Measurements from ENCODE around the gene PRSS48. TPM values are rescaled to one million over a fixed set of nuclear protein-coding genes. Genes with fewer than 3 reads are reported as not detected.
"Not testable (repeated sequence)": the region's sequence is repeated elsewhere in the genome, so short reads cannot be mapped to it uniquely, and the experiment has no call there.

PRSS48 gene
- total RNA-seq, 3 donors from 2014 or later (not counting 1 experiment from before 2014, with no cell fraction given) = not detected

DNA sequence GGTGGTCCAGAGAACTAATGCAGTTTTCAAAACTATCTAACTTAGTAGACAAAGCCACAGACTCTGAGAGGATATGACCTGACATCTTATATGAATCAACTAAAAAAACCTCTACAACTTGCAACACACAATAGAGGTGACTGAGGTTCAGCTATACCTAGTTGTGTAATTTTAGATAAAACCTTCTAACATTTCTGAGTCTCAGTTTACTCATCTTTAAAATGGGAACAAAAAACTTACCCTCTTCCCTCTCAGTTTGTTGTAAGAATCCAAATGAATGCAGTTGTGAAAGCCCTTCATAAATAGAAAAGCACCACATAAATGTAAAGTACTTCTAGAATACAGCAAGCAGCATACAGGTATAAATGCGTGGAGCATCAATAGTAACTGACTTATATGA is 42.5 kb downstream of the PRSS48 start:
- DNase-seq = no peak
- TF ChIP-seq, protein P1, sequence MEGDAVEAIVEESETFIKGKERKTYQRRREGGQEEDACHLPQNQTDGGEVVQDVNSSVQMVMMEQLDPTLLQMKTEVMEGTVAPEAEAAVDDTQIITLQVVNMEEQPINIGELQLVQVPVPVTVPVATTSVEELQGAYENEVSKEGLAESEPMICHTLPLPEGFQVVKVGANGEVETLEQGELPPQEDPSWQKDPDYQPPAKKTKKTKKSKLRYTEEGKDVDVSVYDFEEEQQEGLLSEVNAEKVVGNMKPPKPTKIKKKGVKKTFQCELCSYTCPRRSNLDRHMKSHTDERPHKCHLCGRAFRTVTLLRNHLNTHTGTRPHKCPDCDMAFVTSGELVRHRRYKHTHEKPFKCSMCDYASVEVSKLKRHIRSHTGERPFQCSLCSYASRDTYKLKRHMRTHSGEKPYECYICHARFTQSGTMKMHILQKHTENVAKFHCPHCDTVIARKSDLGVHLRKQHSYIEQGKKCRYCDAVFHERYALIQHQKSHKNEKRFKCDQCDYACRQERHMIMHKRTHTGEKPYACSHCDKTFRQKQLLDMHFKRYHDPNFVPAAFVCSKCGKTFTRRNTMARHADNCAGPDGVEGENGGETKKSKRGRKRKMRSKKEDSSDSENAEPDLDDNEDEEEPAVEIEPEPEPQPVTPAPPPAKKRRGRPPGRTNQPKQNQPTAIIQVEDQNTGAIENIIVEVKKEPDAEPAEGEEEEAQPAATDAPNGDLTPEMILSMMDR (IDR thresholded peaks at IDR 0.05) = no peak
- peaks cover 16 to 25% of the 10 kb centered on the region in 2 donors for H3K27me3 Mint-ChIP-seq (ENCODE audit: low read depth in 2 of 2)
- Histone ChIP-seq H3K27me3 (ENCODE audit: control insufficient read depth, insufficient read depth, low read length) (peaks cover 13% of the 10 kb centered on the region), H3K9me3 (ENCODE audit: control insufficient read depth, insufficient read depth, low read length) (no peaks in the 10 kb centered on the region), H3K36me3 (ENCODE audit: control insufficient read depth, insufficient read depth, low read length) (no peaks in the 10 kb centered on the region), H3K4me1 (ENCODE audit: control insufficient read depth, insufficient read depth, low read length) (no peaks in the 10 kb centered on the region), H3K27ac (ENCODE audit: low read length) (no peak overlapping the region), H3K4me3 (ENCODE audit: low read length) (no peak overlapping the region)
- H3K36me3 Mint-ChIP-seq = no peaks in the 10 kb centered on the region
- no peak overlapping the region for H3K27ac Mint-ChIP-seq
- H3K4me3 Mint-ChIP-seq = no peak overlapping the region
- WGBS (ENCODE audit: insufficient coverage) = no CpG with 5 or more reads among the region's 1 CpG
- ATAC-seq = no peak
- no peaks in the 10 kb centered on the region for H3K4me1 Mint-ChIP-seq
- intact Hi-C loops (cut with micrococcal nuclease) = no loop called here
- H3K9me3 Mint-ChIP-seq = no peaks in the 10 kb centered on the region

DNA sequence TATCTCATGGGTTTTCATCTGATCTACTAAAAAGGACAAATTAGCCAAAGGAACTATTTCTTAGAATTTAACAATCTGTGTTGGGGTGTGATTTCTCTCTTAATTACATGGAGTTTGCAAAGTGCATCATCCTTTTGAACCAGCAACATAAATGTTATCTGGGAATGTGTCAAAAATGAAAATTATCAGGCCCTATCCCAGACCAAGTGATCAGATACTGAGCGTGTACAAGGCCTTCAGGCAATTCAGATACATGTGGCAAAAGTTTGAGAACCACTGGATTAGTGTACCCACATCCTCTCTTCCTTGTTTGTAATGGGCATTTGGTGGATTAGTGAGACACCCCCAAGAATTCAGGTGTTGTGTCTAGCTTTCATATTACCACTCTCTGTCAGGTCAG is 44.6 kb downstream of the PRSS48 start:
- H3K27ac ChIP-seq (ENCODE audit: low read length) = no peak overlapping the region
- H3K4me1 Mint-ChIP-seq = no peaks in the 10 kb centered on the region
- H3K27ac Mint-ChIP-seq = no peak overlapping the region
- H3K27me3 Mint-ChIP-seq (ENCODE audit: low read depth in 2 of 2) = peaks cover 24 to 40% of the 10 kb centered on the region in 2 donors
- no peak for DNase-seq
- H3K36me3 Mint-ChIP-seq = no peaks in the 10 kb centered on the region
- ATAC-seq = no peak
- no peak overlapping the region for H3K4me3 Mint-ChIP-seq
- H3K9me3 Mint-ChIP-seq = no peaks in the 10 kb centered on the region
- H3K36me3 ChIP-seq (ENCODE audit: control insufficient read depth, insufficient read depth, low read length) = no peaks in the 10 kb centered on the region
- no peaks in the 10 kb centered on the region for H3K4me1 ChIP-seq (ENCODE audit: control insufficient read depth, insufficient read depth, low read length)
- TF ChIP-seq, protein P1 (IDR thresholded peaks at IDR 0.05) = no peak
- no peaks in the 10 kb centered on the region for H3K9me3 ChIP-seq (ENCODE audit: control insufficient read depth, insufficient read depth, low read length)
- 100% methylated on average over 1 of the region's 1 CpG for WGBS (ENCODE audit: insufficient coverage)
- no peak overlapping the region for H3K4me3 ChIP-seq (ENCODE audit: low read length)
- intact Hi-C loops (cut with micrococcal nuclease) = no loop called here
- H3K27me3 ChIP-seq (ENCODE audit: control insufficient read depth, insufficient read depth, low read length) = peaks cover 14% of the 10 kb centered on the region

DNA sequence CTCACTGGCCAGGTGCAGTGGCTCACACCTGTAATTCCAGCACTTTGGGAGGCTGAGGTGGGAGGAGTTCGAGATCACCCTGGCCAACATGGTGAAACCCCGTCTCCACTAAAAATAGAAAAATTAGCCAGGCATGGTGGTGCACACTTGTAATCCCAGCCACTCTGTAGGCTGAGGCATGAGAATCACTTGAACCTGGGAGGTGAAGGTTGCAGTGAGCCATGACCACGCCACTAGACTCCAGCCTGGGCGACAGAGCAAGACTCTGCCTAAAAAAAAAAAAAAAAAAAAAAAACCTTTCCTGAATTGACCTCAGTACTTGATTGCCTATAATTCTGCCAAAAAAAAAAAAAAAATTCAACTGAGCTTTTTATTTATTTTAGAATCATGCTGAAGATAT is 45.2 kb downstream of the PRSS48 start:
- H3K4me1 ChIP-seq (ENCODE audit: control insufficient read depth, insufficient read depth, low read length); H3K36me3 Mint-ChIP-seq; H3K9me3 Mint-ChIP-seq; H3K4me3 Mint-ChIP-seq; H3K4me3 ChIP-seq (ENCODE audit: low read length); H3K36me3 ChIP-seq (ENCODE audit: control insufficient read depth, insufficient read depth, low read length); intact Hi-C loops (cut with micrococcal nuclease); H3K9me3 ChIP-seq (ENCODE audit: control insufficient read depth, insufficient read depth, low read length); H3K27ac ChIP-seq (ENCODE audit: low read length); ATAC-seq; H3K4me1 Mint-ChIP-seq; H3K27ac Mint-ChIP-seq; DNase-seq: not testable (repeated sequence)
- H3K27me3 Mint-ChIP-seq (ENCODE audit: low read depth in 2 of 2) = peaks cover 24 to 44% of the 10 kb centered on the region in 2 donors
- WGBS (ENCODE audit: insufficient coverage) = 92% methylated on average over 2 of the region's 4 CpGs
- peaks cover 14% of the 10 kb centered on the region for H3K27me3 ChIP-seq (ENCODE audit: control insufficient read depth, insufficient read depth, low read length)

DNA sequence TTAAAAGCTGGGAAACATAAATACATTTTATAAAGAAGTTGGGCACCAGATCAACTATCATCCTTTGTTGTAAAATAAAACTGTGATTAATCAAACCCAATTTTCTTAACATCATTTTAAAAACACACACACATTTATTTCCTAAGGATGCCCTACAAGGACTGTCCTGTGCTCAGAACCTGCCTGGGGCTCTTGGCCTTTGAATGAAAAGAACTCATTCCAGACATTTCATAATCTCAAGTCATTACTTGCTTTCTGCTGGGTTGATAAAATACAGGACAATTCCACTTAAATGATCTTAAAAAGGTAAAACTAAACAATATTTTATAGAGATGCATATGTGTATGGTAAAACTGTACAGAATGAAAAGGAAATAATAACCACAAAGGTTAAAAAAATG is 45.6 kb downstream of the PRSS48 start:
- TF ChIP-seq, protein P1 (IDR thresholded peaks at IDR 0.05) = no peak
- no peak for DNase-seq
- H3K4me3 ChIP-seq (ENCODE audit: low read length) = no peak overlapping the region
- H3K27ac ChIP-seq (ENCODE audit: low read length) = no peak overlapping the region
- H3K27me3 Mint-ChIP-seq (ENCODE audit: low read depth in 2 of 2) = peaks cover 24 to 44% of the 10 kb centered on the region in 2 donors
- no peaks in the 10 kb centered on the region for H3K9me3 ChIP-seq (ENCODE audit: control insufficient read depth, insufficient read depth, low read length)
- no peak overlapping the region for H3K27ac Mint-ChIP-seq
- H3K4me3 Mint-ChIP-seq = no peak overlapping the region
- no peaks in the 10 kb centered on the region for H3K4me1 ChIP-seq (ENCODE audit: control insufficient read depth, insufficient read depth, low read length)
- no peaks in the 10 kb centered on the region for H3K36me3 ChIP-seq (ENCODE audit: control insufficient read depth, insufficient read depth, low read length)
- H3K36me3 Mint-ChIP-seq = no peaks in the 10 kb centered on the region
- H3K27me3 ChIP-seq (ENCODE audit: control insufficient read depth, insufficient read depth, low read length) = peaks cover 14% of the 10 kb centered on the region
- no peaks in the 10 kb centered on the region for H3K4me1 Mint-ChIP-seq
- H3K9me3 Mint-ChIP-seq = no peaks in the 10 kb centered on the region
- ATAC-seq = no peak
- intact Hi-C loops (cut with micrococcal nuclease) = no loop called here

Measured in natural killer cell (primary cell).